GM12865 (cell line): Measurements from ENCODE around the gene PTPN23.

Experiments used
- DNase-seq: peaks from one replicate; pipeline ENCODE4 v3.0.0; 2010; ENCODE audit warnings: low read depth
- H3K4me3 ChIP-seq: 2 replicates; pipeline ENCODE4 v1.5.1; 2011; ENCODE audit warnings: mild to moderate bottlenecking, low read depth, low read length, control low read depth
- CTCF ChIP-seq: IDR thresholded peaks from 2 replicates; pipeline ENCODE4 v1.5.1; 2011; ENCODE audit warnings: low read length, control low read depth, low read depth, inconsistent platforms; ENCODE audit not compliant: insufficient read depth; ENCODE audit errors: missing control alignments

The PTPN23 gene

GRCh38 chr3:47424434-47425382 lies 43.9 kb downstream of the PTPN23 start:
- DNase-seq: no peak
- TF ChIP-seq CTCF: no peak
- H3K4me3 ChIP-seq: no peak overlapping the region

- no peak overlapping the region for H3K4me3 ChIP-seq
- TF ChIP-seq CTCF: no peak
- DNase-seq: no peak
Measured at GRCh38 chr3:47425383-47425778, 44.6 kb downstream of the PTPN23 start.

- TF ChIP-seq CTCF: no peak
- no peak overlapping the region for H3K4me3 ChIP-seq
- no peak for DNase-seq
Measured at GRCh38 chr3:47425959-47426358, 45.1 kb downstream of the PTPN23 start.

DNA sequence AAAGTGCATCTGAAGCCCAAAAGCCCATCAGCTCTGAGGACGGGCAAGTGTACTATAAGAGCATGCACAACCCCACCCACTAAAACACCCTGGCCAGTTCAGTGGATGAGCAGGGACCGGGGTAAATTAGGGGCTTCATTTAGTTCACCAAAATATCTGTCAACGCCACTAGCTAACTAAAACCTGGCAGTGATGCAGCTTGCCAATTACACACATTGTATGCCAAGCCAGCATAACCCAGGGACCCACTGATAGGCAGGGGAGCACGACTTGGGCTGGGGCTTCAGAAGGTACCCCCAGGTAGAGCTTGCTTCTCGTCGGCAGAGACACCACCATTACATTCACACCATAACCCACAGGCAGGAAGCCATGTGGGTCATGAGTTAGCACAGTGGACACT lies 47.0 kb downstream of the PTPN23 start:
- no peak for TF ChIP-seq CTCF
- no peak overlapping the region for H3K4me3 ChIP-seq

DNA sequence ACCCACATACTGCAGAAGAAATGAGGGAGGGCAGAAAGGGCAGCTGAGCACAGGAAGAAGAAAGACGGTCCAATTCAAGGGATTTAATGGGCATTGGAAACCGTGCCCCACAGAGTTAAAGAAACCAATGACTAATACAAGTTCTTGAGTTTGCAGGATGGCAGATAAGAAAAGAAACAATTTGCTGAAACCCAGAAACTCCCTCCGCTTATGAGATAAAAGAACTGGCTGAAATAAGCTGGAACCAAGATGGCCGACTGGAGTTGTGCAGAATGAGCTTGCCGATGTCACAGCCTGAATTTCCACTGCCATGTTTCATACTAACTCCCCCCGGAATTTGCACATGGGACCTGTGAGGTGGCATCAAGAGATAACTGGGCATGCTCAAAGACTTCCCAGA lies 47.8 kb downstream of the PTPN23 start:
- no peak for TF ChIP-seq CTCF
- no peak for DNase-seq
- H3K4me3 ChIP-seq: no peak overlapping the region

More for the DNA sequence above, 47.0 kb downstream of the PTPN23 start:
- no peak for DNase-seq

- H3K4me3 ChIP-seq: no peak overlapping the region
- TF ChIP-seq CTCF: no peak
- DNase-seq: no peak
Measured at GRCh38 chr3:47429476-47430270, 48.9 kb downstream of the PTPN23 start.
